ENCODE data around the gene NPAS3.
A peak's percentile ranks its signal among the peaks of the same experiment; 100 is the strongest.
"Not testable (repeated sequence)": the region's sequence is repeated elsewhere in the genome, so short reads cannot be mapped to it uniquely, and the experiment has no call there.

NPAS3 gene

DNA sequence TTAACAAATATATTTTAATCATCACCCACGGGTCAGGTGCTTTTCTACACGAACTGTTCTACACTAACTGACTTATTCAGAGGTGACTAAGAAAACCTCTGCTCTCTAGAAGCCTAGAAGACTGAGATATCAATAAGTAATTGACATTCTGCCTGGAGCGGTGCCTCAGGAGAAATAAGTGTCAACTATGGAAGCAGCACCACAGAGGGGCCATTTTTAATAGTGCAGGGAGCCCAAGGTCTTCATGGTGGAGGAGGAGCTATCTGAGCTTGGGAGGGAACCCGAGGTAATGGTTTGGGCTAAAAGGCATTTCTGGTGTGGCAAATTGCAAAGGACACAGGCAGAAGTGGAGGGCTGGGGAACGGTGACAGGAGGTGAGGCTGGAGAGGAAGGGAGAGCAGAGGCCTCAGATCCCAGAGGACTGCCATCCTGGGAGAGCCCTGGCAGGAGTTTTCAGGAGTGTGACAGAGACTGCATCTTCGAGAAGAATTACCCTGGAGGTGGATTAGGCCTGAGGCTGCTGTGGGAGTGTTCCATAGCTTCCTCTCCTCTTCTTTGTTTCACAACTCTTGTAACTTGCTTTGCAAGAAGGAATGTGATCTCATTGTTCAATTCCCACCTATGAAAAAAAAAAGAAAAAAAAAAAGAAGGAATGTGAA lies 123.1 kb downstream of the NPAS3 start:
- DNase-seq (ENCODE audit: low read depth, low spot score), result no peak
- no peak overlapping the region for H3K4me3 ChIP-seq (ENCODE audit: low read length)

DNA sequence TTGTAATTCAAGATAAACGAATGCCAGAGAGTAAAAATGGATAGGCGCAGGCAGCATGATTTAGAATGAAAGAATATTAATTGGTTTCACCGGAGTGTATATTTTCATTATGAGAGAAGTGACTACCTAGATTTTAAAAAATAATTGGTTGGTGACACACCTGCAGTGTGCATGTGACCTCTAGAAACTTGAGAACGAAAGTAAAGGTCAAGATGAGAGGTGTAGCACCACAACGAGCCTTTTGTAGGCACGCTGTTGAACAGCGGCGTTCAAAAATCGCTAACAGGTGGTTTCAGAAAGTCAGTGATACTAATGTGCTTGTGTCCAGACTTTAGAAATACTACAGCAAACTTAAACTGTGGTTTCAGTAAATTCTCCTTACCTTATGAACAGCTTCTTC lies 123.8 kb downstream of the NPAS3 start:
- no peak for DNase-seq (ENCODE audit: low read depth, low spot score)
- H3K4me3 ChIP-seq (ENCODE audit: low read length), result no peak overlapping the region

DNA sequence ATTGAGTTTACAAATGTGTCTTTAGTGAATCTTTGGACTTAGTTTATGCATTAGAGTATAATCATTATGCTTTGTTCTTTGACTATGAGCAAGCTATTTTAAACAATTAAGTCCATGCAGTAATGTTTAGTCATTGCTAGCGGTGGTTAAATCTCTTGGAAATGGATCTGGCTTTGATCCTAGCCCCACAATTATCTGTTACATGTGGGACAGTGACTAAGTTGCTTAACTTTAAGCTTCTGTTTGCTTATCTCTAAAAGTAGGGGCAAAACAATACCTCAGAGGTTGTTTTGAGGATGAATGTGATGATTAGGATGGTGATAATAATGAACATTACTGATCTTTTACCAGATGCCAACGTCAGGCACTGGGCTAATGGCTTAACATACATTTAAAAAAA lies 124.2 kb downstream of the NPAS3 start:
- no peak overlapping the region for H3K4me3 ChIP-seq (ENCODE audit: low read length)
- peak; percentile 1 for DNase-seq (ENCODE audit: low read depth, low spot score)

DNA sequence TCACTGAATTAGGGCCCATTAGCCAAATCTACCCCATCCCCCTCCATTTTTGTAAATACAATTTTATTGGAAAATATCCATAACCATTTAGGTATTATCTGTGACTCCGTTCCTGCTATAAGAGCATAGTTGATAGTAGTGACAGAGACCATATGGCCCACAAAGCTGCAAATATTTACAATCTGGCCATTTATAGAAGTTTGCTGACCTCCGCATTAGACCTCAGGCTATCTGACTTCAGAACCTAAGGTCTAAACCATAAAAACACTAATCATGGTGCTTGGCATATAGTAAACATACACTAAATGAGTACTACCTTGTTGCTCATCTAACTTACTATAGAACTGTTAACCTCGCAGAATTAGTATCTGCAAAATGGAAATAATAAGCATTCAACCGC lies 124.8 kb downstream of the NPAS3 start:
- DNase-seq (ENCODE audit: low read depth, low spot score), result no peak
- H3K4me3 ChIP-seq (ENCODE audit: low read length), result no peak overlapping the region

DNA sequence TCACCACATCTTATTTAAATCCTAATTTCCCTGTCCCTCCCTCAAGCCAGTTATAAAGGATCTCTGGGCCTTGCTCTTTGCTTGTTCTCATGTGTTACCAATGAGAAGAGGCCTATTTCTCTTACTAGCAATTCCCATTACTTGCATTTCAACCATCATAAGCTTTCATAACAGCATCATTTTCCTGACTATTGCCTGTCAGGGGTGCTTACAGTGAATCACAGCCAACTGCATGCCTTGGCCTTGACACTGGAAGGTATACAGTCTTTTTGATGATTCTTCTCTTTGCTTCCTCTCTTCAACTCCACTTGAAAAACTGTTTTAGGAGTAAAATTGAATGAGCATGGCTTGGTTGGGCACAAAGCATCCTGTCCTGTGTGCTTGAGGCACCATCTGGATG lies 127.0 kb downstream of the NPAS3 start:
- H3K4me3 ChIP-seq (ENCODE audit: low read length), result no peak overlapping the region
- DNase-seq (ENCODE audit: low read depth, low spot score), result no peak

DNA sequence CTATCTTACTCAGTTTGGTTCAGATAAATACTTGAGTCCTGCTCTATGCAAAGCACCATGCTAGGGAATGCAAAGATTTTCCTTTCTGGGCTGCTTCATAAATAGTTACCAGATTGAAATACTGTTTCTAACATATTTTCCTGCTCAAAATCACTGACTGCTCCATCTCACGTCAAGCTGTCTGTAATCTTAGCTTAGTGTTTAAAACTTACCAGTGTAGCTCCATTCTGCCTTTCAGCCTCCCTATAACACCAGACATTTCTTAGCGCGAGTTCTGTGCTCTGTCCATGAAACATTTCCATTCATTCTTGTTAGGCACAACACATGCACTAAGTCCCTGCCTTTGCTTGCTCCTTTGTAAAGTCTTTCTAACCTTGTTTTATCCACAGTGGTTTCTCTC lies 129.4 kb downstream of the NPAS3 start:
- DNase-seq (ENCODE audit: low read depth, low spot score), result no peak
- no peak overlapping the region for H3K4me3 ChIP-seq (ENCODE audit: low read length)

DNA sequence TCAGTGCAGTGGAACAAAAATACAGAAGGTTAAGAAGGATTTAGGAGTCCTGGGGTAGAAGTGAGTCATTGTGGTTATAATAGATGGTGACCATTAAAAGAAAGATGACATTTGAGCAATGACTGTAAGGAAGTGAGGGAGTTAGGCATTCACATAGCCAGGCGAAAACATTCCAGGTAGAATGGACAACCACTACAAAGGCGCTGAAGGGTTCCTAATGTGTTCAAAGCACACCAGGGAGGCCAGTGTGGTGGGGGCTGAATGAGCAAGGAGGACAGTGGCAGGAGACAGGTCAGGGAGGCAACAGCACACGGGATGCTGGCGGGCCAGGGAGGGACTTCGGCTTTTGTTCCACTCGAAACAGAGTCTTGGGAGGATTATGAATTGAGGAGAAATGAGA lies 129.9 kb downstream of the NPAS3 start:
- no peak overlapping the region for H3K4me3 ChIP-seq (ENCODE audit: low read length)
- DNase-seq (ENCODE audit: low read depth, low spot score), result no peak

DNA sequence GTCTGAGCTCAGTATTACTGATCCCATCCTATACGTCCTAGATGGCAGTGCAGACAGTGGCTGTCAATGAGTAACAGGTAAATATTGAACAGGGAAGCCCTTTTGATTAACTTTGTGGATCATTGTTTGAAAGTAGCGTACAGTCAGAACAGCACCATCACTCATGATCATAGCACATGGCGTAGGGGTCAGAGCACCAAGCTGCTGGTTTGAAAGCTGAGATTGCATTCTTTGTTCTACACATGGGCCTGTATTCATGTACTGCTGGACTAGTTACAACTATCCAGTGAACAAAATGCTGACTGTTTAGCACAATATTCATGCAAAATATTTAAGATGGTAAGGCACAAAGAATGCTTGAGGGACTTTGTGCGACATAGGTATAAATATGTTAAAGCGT lies 131.8 kb downstream of the NPAS3 start:
- no peak overlapping the region for H3K4me3 ChIP-seq (ENCODE audit: low read length)
- DNase-seq (ENCODE audit: low read depth, low spot score), result no peak

DNA sequence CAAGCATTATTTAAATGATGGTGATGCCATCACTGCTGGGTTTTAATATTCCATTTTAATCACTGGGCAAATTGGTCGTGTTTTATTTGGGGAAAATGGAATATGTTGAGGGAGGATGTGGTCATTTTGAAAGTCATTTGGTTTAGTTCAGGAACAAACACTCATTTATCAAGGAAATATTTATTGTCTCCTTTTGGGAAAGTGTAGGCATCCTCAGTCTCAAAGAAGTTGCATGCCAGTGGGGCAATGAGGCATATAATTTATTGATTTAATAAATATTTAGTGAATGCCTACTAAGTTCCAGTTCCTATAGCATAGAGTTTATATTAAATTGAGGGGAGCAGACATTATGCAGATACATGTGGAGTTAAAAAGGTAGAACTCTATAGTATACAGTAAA lies 134.3 kb downstream of the NPAS3 start:
- DNase-seq (ENCODE audit: low read depth, low spot score), result no peak

DNA sequence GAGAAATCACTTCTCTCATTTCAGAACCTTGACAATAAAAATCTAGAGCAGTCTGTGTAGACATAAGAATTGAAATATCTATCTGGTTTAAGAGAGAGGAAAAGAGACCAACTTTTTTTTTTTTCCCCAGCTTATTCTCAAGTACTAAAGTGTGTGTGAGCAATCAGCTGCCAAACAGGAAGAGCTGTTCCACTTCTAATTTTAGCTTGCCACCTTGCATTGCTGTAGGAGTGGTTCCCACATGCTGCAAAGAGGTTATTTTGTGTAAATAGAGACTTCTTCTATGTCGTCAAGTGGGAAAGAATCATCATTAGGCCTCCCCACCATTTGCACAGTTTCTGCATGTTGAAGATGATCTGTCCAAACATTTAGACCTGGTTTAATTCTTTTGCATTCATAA lies 142.6 kb downstream of the NPAS3 start:
- no peak overlapping the region for H3K4me3 ChIP-seq (ENCODE audit: low read length)
- no peak for DNase-seq (ENCODE audit: low read depth, low spot score)

More for the DNA sequence above, 134.3 kb downstream of the NPAS3 start:
- H3K4me3 ChIP-seq (ENCODE audit: low read length), result no peak overlapping the region

DNA sequence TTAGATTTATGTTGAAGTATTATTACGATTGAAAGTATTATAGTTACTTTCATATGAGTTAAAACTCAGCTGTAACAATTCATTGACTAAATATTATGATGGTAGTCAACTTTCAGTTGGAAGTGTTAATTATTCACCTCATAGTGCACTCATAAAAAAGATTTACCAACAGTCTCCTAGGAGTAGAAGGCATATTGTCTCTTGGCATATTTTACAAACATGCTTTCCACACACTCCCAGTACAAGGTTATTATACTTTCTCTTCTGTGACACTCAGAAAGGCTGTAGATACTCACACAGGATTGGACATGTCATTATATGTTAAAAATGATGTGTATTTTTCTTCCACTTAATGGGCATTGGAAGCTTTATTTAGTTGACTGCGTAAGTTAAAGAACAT lies 147.1 kb downstream of the NPAS3 start:
- no peak overlapping the region for H3K4me3 ChIP-seq (ENCODE audit: low read length)
- no peak for DNase-seq (ENCODE audit: low read depth, low spot score)

DNA sequence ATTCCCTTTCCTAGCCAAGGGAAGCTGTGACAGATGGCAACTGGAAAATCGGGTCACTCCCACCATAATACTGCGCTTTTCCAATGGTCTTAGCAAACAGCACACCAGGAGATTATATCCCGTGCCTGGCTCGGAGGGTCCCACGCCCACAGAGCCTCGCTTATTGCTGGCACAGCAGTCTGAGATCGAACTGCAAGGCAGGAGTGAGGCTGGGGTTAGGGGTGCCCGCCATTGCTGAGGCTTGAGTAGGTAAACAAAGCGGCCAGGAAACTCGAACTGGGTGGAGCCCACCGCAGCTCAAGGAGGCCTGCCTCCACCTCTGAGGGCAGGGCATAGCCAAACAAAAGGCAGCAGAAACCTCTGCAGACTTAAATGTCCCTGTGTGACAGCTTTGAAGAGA lies 149.6 kb downstream of the NPAS3 start:
- not testable (repeated sequence) for H3K4me3 ChIP-seq (ENCODE audit: low read length); DNase-seq (ENCODE audit: low read depth, low spot score)

DNA sequence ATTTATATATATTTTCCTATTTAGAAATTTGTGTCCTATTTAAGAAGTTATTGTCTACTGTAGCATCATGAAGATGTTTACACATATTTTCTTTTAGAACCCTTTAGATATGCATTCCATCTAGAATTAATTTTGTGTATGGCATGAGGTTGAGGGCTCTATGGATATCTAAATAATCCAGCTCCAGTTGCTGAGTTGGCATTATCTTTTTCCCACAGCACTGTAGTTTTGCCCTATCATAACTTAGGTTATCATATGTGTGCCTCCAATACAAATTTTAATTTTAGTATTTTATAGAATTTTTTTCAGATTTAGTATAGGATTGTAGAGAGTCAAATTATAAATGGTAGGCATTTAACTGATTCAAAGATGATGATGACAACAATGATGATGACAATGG lies 159.3 kb downstream of the NPAS3 start:
- DNase-seq (ENCODE audit: low read depth, low spot score), result no peak
- no peak overlapping the region for H3K4me3 ChIP-seq (ENCODE audit: low read length)

DNA sequence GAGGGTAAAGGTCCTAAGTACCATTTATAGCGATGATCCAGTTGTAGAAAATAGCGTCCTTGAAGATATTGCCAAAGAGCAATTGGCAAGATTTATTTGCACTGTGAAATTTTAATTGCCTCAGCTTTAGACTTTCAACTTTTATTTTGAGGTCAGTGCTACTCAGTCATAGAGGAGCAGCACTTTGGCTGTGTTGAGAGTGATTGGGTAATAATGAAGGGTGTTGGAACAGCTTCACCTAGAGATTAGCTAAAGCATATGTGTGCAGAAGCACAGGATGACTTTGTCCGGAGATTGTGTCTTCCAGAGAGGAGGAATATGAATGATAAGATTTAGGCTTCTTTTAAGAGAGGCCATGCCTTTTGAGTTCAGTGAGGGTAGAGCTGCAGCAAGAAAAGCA lies 164.8 kb downstream of the NPAS3 start:
- DNase-seq (ENCODE audit: low read depth, low spot score), result no peak
- H3K4me3 ChIP-seq (ENCODE audit: low read length), result no peak overlapping the region

DNA sequence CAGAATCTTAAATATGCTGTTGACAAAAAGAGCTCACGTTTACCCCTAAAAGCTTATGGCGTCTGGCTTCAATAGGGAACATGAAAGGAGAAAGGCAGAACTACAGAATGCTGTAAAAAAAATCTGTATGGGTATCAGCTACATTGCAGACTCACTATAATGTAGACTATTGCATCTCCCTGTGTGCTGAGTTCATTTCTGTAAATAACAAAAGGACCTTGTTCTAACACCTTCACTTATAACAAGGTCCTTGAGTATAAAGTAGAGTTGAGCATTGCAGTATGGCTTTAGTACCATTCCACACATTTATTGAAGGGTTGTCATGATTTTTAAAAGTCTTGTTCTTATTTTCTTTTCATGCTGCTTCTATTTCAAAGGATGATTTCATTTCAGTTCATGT lies 165.3 kb downstream of the NPAS3 start:
- no peak overlapping the region for H3K4me3 ChIP-seq (ENCODE audit: low read length)

DNA sequence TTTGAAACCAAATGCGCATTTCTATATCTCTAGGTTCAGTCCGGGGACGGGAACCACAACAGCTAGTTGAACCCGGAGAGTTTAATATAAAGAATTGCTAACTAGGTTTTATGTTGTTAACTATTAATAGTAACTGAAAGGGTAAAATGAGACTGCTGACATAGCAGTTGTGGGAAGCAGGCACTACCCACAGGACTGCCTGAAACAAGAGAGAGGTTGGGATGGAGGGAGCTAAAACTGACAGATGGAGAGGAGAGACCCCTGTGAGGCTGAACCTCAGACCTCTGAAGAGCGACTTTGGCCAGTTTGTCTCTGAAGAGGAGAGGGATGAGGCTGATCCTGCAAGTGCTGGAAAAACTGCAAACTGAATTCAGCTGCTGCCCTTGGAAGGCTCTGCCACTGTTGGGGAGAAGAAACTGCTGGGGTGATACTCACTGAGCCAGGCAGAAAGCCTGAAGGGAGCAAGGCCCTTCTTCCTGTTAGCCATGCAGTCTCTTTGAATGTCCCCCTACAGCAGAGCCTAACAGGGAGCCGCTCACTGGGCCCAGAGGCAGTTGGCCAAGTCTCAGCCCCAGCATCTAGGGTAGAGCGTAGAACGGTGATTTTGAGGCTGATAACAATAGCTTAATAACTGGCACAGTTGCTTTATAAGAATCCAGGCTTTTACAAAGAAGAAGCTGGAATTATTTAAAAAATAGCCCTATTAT lies 172.2 kb downstream of the NPAS3 start:
- no peak overlapping the region for H3K4me3 ChIP-seq (ENCODE audit: low read length)
- no peak for DNase-seq (ENCODE audit: low read depth, low spot score)

More for the DNA sequence above, 165.3 kb downstream of the NPAS3 start:
- no peak for DNase-seq (ENCODE audit: low read depth, low spot score)

DNA sequence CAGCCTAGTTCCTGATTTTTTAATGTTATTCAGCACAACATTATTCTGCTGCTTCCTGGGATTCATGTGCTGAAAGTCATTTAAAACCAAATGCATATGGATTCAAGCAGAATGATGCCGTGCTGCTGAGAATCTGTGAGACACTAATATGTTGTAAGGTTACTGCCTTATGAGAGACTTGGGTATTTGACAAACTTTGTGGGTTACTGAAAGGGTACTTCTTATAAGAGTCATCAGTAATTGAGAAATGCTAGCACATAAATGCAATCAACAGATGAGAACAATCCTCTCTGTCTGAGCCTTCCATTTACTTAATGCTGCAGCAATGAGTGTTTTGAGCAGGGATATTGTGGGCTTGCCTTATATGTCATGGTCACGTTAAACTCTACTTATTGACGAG lies 175.7 kb downstream of the NPAS3 start:
- DNase-seq (ENCODE audit: low read depth, low spot score), result no peak
- no peak overlapping the region for H3K4me3 ChIP-seq (ENCODE audit: low read length)

DNA sequence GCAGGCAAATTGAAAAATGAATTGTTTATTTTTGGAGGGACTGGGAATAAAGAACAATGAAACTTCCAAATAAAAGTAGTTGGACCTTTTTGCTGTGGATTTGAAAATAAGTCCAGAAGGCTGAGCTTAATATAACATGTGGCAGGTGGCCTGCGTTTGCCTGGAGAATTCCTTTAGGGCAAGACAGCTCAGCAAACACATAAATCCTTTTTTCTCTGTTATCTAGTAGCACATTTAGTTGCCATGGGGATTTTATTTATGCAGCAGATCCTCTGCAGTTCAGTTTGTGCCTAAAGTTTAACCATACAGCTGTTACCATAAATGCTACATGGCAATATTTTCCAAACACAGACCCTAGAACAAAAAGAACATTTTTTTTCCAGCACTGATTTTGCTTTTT lies 180.0 kb downstream of the NPAS3 start:
- H3K4me3 ChIP-seq (ENCODE audit: low read length), result no peak overlapping the region
- DNase-seq (ENCODE audit: low read depth, low spot score), result no peak

DNA sequence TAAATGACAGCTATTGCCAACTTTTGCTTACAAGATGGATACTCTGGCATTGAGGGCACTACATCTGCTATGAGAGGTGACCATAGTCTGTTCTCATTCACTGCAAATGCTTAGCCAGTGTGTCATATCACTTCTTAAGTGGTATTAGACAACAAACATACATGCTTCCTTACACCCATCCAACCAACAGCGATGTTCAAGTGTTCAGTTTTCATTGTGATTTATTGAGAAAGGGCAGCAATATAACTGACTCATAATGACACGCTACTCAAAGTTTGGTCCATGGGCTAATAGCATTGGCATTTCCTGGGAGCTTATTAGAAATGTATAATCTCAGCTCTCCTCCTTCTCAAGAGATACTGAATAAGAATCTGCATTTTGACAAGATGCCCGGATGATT lies 181.7 kb downstream of the NPAS3 start:
- H3K4me3 ChIP-seq (ENCODE audit: low read length), result no peak overlapping the region
- DNase-seq (ENCODE audit: low read depth, low spot score), result no peak

DNA sequence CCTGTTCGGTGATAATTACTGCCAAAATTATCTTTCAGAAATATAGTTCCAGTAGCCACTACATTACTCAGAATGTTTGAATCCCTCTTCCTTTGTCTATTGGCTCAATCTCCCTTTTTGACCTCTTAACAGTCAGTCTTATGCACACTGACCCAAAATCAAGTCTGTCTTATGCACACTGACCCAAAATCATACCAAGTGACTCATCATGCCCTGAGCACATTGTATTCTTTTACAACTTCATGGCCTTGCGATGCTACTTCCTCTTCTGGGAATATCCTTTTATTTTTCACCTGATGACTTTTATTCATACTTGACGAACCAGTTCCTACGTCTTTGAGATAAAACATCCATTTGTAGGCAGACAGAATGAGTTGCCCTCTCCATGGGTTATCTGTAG lies 182.3 kb downstream of the NPAS3 start:
- DNase-seq (ENCODE audit: low read depth, low spot score), result no peak
- H3K4me3 ChIP-seq (ENCODE audit: low read length), result no peak overlapping the region

DNA sequence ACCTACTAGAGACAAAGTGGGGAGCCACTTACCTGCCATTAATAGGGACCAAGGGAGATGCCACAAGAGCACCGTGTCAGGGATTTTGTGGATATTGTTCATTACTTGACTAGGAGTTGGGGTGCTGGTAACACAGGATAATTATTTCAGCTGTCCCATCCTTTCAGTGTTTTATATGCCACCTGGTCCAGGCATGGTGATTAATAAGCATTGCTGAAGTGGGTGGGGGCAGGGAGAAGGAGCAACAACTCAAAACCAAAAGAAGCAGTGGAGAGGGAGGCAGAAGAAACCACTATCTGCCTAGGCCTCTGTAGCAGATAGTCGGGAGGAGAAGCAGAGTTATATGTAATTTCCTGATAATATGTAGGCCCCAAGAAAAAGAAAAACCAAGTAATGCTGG lies 184.6 kb downstream of the NPAS3 start:
- no peak for DNase-seq (ENCODE audit: low read depth, low spot score)
- H3K4me3 ChIP-seq (ENCODE audit: low read length), result no peak overlapping the region

Measured in Jurkat, Clone E6-1 (cell line).